Measurements from ENCODE around the gene NKAIN1. TPM values are rescaled to one million over a fixed set of nuclear protein-coding genes. Genes with fewer than 3 reads are reported as not detected.

Gene NKAIN1
- total RNA-seq, 1 experiment from 2014 or later, result 1.7 TPM

GRCh38 chr1:31259746-31260145 lies 20.1 kb upstream of the NKAIN1 start:
- ATAC-seq (no peak), DNase-seq (ENCODE audit: low read depth, low spot score) (no peak)
- in situ Hi-C loops (cut with HindIII; ENCODE audit: low pct_unique_long_range_greater_than_20kb, low sequenced_read_pairs), result loop anchor here (5.0 kb wide), 1 partner anchor 62 kb away; no protein-coding TSS in a partner anchor
- H3K27ac ChIP-seq (ENCODE audit: low read length), result no peak overlapping the region
- ChIA-PET POLR2A (no interaction called here), CTCF (no interaction called here)
- TF ChIP-seq POLR2AphosphoS5 (IDR thresholded peaks at IDR 0.05; ENCODE audit: low read depth, low read length) (no peak), SIN3A (IDR thresholded peaks at IDR 0.05; ENCODE audit: borderline replicate concordance, insufficient read depth, low read depth, low read length) (no peak), TCF7L2 (IDR thresholded peaks at IDR 0.05; ENCODE audit: low read depth, low read length) (no peak), REST (IDR thresholded peaks at IDR 0.05; ENCODE audit: insufficient read depth in 1 of 2, low read depth in 2 of 2, low read length in 1 of 2) (no peak), CTCF (IDR thresholded peaks at IDR 0.05) (no peak)
- no peaks in the 10 kb centered on the region for H3K27me3 ChIP-seq (ENCODE audit: control insufficient read depth, insufficient read depth, low read length)
- no peaks in the 10 kb centered on the region for H3K4me1 ChIP-seq (ENCODE audit: control insufficient read depth, insufficient read depth, low read length)
- no TSS peak for BruUV-seq (replicated peaks)
- peaks cover 30% of the 10 kb centered on the region for H3K36me3 ChIP-seq (ENCODE audit: control insufficient read depth, insufficient read depth, low read length)
- H3K9me3 ChIP-seq (ENCODE audit: control insufficient read depth, insufficient read depth, low read depth, low read length), result no peaks in the 10 kb centered on the region
- no peak overlapping the region for H3K4me3 ChIP-seq (ENCODE audit: low read depth in 2 of 2, low read length in 2 of 2)
- intact Hi-C loops (cut with micrococcal nuclease; ENCODE audit: unreplicated experiment), result no loop called here

- no peak overlapping the region for H3K27ac ChIP-seq (ENCODE audit: low read length)
- no peaks in the 10 kb centered on the region for H3K27me3 ChIP-seq (ENCODE audit: control insufficient read depth, insufficient read depth, low read length)
- in situ Hi-C loops (cut with HindIII; ENCODE audit: low pct_unique_long_range_greater_than_20kb, low sequenced_read_pairs) (no loop called here), intact Hi-C loops (cut with micrococcal nuclease; ENCODE audit: unreplicated experiment) (no loop called here)
- TF ChIP-seq SIN3A (IDR thresholded peaks at IDR 0.05; ENCODE audit: borderline replicate concordance, insufficient read depth, low read depth, low read length), result no peak
- CTCF ChIA-PET, result no interaction called here
- peaks cover 23% of the 10 kb centered on the region for H3K36me3 ChIP-seq (ENCODE audit: control insufficient read depth, insufficient read depth, low read length)
- no peak overlapping the region for H3K4me3 ChIP-seq (ENCODE audit: low read depth in 2 of 2, low read length in 2 of 2)
- no peaks in the 10 kb centered on the region for H3K4me1 ChIP-seq (ENCODE audit: control insufficient read depth, insufficient read depth, low read length)
- no peaks in the 10 kb centered on the region for H3K9me3 ChIP-seq (ENCODE audit: control insufficient read depth, insufficient read depth, low read depth, low read length)
- BruUV-seq (replicated peaks), result no TSS peak
- DNase-seq (ENCODE audit: low read depth, low spot score) (no peak), ATAC-seq (no peak)
- POLR2A ChIA-PET, result no interaction called here
Observed at GRCh38 chr1:31258581-31258980, 18.9 kb upstream of the NKAIN1 start.

GRCh38 chr1:31257213-31257612 lies 17.5 kb upstream of the NKAIN1 start:
- no peaks in the 10 kb centered on the region for H3K9me3 ChIP-seq (ENCODE audit: control insufficient read depth, insufficient read depth, low read depth, low read length)
- H3K4me3 ChIP-seq (ENCODE audit: low read depth in 2 of 2, low read length in 2 of 2), result no peak overlapping the region
- ChIA-PET POLR2A (interaction anchor here (0.6 kb wide), 1 partner anchor 180 kb away, joined by 9 read pairs; no protein-coding TSS in a partner anchor), CTCF (no interaction called here)
- no peaks in the 10 kb centered on the region for H3K27me3 ChIP-seq (ENCODE audit: control insufficient read depth, insufficient read depth, low read length)
- ATAC-seq (no peak), DNase-seq (ENCODE audit: low read depth, low spot score) (no peak)
- H3K27ac ChIP-seq (ENCODE audit: low read length), result no peak overlapping the region
- intact Hi-C loops (cut with micrococcal nuclease; ENCODE audit: unreplicated experiment), result no loop called here
- BruUV-seq (replicated peaks), result no TSS peak
- in situ Hi-C loops (cut with HindIII; ENCODE audit: low pct_unique_long_range_greater_than_20kb, low sequenced_read_pairs), result no loop called here
- TF ChIP-seq POLR2AphosphoS5 (IDR thresholded peaks at IDR 0.05; ENCODE audit: low read depth, low read length) (no peak), TCF7L2 (IDR thresholded peaks at IDR 0.05; ENCODE audit: low read depth, low read length) (no peak), CTCF (IDR thresholded peaks at IDR 0.05) (no peak), REST (IDR thresholded peaks at IDR 0.05; ENCODE audit: insufficient read depth in 1 of 2, low read depth in 2 of 2, low read length in 1 of 2) (no peak), SIN3A (IDR thresholded peaks at IDR 0.05; ENCODE audit: borderline replicate concordance, insufficient read depth, low read depth, low read length) (no peak)
- no peaks in the 10 kb centered on the region for H3K4me1 ChIP-seq (ENCODE audit: control insufficient read depth, insufficient read depth, low read length)
- peaks cover 23% of the 10 kb centered on the region for H3K36me3 ChIP-seq (ENCODE audit: control insufficient read depth, insufficient read depth, low read length)
